GM18520 (cell line): Measurements from ENCODE around the gene EIF2B2.

Experiments used
- ATAC-seq: cut with Tn5 transposase; IDR thresholded peaks from one replicate; pipeline ENCODE4 v1.9.1; 2021; ENCODE audit not compliant: unreplicated experiment

Gene EIF2B2

DNA sequence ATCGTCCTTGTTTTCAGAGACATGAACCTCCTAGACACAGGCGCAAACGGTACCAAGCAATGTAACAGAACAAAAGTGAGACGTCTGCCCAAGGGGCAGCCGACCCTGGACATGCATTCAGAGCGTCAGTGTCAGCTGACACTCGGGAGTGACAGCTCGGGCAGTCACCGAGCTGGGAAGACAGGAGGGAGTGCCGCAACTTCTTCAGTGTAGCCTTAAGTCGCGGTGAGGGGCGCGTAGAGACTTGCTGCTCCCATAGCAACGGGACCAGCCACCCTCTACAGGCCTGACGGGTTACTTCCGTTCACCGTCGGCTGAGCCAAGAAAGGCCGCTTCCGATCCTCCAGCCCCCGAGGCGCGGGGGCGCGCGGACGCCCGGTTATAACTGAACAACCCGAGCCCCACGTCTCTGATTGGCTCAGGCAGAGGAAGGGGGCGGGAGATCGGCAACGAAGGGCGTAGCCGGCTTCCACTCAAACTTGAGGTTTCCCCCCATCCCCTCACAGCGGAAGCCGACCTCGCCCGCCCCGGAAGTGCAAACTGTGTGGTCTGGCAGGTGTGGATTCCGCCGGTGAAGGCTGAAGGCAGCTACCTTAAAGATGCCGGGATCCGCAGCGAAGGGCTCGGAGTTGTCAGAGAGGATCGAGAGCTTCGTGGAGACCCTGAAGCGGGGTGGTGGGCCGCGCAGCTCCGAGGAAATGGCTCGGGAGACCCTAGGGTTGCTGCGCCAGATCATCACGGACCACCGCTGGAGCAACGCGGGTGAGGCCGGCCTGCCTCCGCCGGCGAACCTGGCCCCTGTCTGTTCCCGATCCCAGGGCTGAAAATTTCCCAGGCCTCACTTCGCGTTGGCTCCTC lies at the start of gene EIF2B2:
Gene EIF2B2, plus strand, starts transcription at position 530 of the 858 bp plus-strand sequence. Its CDS starts 70 bp downstream, at position 600.
- ATAC-seq, result peak; percentile 98

DNA sequence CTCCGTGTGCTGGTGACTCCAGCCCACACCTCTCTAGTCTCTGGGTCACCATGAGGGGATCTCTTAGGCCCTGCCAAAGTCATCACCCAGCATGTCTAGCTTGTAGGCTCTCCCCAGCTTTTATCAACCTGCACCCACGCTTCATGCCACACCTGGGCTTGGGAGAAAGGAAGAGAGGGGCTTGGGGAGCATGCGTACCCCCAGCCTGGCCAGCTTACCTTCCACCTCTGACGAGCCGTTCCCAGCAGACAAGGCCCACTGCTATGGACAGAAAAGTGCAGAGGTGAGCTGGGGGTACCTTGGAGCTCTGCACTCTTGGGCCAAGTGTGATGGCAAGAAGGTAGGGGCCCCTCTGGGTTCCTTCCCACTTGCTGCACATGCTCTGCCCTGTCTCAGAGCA lies 49.0 kb upstream of the EIF2B2 start:
- ATAC-seq, result no peak

DNA sequence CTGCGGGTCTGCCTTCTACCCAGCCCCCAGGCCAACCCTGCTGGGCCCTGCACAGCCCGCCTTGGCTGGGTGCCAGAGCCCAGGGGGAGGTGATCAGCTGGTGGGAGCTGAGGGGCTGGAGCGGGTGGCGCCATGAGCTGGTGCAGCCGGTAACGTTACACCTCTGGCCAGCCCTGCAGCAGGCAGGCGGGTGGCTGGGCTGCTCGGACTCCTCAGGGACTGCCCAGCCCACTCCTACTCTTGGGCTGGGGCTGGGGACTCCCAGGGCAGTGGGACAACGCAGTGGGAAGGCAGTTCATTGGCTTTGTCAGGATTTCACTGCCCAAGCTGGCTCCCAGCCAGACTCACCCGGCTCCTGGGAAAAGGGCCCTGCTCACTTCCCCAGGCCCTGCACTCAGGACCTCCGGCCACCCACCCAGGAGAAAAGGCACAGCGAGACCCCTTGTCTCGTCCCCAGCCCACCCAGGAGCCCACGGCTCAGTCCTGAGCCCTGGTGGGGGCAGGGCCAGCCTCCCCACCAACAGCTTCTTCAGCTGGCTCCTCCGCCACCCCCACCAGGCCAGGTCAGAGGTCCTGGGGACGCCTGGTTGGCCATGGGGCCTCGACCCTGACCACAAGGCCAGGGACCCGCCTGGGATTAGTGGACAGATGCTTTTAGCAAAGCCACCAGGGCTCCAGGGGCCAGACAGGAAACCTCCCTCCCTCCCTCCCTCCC lies 48.3 kb upstream of the EIF2B2 start:
- no peak for ATAC-seq

DNA sequence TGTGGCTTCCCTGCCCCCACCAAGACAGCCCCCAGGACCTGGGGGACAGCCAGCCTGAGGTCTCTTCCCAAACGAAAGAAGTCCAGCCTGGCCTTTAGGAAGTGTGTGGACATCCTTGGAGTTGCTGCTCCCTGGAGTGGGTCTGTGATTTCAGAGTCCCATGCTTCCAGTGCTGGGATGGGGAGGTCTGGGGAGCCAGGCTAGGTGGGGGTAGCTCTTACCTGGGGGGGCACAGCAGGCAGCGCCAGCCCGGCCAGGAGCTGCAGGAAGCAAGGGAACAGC lies 47.8 kb upstream of the EIF2B2 start:
- no peak for ATAC-seq

DNA sequence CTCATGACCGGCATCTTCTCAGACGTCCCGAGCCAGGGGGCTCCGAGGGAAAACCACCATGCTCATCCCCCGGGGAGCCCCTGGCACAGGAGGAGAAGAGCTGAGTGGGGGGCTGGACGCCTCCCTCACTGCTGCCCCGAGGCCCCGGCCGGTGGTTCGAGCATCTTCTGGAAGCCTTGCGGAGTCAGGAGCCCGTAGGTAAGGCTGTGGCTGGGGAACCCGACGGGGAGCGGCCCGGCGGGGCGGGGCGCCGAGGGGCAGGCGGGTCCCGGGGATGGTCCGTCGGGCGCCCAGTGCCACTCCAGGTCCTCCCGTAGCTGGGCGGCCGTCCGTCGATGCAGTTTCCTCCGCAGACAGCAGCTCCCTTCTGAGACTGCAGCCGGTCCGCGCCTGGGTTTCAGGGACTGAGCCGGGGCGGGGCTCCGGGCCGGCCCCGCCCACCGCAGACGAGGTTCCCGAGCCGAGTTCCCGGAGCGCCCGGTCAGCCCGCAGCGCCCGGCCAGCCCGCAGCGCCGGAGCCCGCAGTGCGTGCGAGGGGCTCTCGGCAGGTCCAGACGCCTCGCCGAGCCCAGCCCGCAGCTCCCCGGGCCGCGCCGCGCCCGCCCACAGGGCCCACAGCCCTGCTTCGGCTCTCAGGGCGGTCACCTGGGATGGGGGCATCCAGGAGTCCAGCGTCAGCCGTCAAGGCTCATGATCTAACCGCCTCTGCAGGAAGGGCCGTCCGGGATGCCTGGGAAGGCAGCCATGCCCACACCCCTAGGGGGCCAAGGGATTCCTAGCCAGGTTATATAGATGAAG lies 47.3 kb upstream of the EIF2B2 start, which contains the start of gene PGF:
Gene PGF, minus strand, starts transcription at position 369 of the 798 bp plus-strand sequence. Its CDS starts 355 bp downstream, at position 14.
- no peak for ATAC-seq

DNA sequence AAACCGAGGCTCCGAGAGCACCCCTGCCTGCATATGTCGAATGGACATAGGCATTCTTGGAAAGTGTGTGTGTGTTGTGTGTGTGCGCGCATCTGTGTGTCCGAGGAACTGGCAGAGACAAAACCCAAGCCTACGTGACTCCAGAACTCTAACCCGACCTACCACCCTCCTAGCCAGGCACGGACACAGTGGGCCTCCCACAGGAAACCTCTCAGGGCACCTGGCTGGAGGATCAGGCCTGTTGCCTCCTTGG lies 46.8 kb upstream of the EIF2B2 start:
- no peak for ATAC-seq

DNA sequence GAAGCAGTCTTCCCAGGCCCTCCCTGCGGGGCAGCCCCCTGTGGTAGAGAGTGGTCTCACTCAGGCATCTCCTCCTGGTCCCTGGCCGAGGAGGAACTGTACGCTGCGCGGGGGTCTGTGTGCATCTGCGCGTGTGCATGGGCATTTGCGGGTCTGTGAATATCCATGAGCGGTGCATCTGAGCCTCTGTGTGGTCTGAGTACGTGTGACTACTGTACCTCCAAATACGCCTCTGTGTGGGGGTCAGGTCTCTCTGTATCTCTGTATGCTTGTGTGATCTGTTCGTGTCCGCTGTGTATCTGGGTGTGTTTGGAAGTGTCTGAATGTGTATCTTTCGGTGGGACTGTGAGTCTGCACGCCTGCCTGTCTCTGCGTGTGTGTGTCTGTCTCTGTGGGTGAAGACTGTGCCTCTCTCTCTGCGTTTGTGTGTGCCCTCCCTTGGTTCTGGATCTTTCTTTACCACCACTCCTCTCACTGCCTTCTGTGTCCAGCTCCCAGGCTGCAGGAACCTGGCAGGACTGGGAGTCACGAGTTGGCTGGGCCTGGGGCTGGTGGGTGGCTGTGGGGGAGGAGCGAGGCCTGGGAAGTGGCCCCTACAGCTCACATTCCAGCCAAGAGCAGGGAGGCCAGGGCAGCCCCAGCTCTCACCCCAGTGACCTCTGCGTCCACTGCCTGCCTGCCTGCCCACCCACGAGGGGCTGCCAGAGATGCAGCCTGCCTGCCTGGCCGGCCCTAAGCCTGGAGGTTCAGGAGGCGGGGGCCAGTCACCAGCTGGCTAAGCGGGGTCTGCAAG lies 46.2 kb upstream of the EIF2B2 start:
- ATAC-seq, result no peak

DNA sequence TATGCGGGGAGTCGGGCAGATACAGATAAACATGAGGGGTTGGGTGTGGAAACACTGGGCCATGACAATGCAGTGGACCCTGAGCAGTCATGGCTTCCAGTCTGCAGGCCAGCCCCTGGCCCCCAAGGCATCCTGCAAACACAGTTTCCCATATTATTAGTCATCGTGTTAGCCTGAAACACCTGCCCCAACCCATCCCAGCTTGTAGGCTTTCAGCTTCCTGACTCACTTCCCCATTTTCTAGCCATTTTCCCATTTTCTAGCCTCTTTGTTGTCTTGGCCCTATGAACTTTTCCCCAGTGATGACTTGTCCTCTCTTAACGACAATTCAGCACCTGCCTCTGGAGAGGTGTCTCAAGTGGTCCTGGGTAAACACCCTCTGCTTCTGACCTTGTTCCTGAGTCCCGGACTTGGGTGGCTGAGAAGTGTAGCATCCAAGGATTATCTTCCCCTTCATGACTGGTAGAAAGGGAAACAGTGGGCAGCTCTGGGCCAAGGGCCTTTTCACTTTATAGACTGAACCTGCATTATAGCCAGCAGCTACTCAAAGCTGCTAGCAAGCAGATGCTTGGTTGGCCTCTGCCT lies 43.0 kb upstream of the EIF2B2 start:
- no peak for ATAC-seq

DNA sequence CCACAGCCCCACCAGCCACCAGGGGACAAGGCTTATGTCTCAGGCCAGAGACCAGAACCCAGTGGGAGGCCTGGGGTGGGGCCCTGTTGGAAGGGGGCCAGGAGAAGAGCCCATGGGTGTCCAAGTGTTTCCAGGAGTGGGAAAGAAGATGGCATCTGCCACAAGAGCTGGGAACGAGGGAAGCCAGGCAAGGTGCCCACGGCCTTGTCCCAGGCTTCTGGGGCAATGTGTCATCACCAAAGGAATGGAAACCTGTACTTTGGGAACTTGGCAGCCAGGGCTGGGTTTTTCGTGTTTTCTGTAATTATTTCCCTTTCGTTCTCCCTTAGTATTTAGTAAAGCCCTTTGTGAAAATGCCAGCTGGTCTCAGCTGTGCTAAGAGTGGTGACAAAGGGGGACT lies 42.0 kb upstream of the EIF2B2 start:
- no peak for ATAC-seq

DNA sequence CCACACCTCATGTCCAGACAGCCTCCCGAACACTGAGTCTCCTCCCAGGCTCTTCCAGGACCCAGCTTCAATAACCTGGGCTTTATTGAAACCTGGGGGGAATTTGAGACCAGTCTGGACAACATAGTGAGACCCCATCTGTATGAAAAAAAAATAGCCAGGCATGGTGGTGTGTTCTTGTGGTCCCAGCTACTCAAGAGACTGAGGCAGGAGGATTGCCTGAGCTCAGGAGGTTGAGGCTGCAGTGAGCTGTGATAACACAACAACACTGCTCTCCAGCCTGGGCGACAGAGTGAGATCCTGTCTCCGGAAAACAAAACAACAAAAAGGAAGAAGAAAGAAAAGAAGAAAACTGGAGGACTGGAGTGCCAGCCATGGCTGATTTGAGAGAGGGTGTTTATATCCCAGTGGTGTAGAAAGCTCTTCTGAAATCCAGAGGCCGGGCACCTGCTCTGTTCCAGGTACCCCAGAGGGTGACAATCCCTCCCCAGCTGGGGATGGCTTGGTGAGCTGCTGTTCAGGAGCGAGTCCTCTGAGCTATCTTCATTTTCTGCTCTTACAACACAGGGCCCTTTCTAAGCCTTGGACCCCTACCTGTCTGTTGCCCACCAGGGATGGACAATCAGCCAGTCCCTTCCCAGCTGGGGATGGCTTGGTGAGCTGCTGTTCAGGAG lies 41.3 kb upstream of the EIF2B2 start:
- ATAC-seq, result no peak

DNA sequence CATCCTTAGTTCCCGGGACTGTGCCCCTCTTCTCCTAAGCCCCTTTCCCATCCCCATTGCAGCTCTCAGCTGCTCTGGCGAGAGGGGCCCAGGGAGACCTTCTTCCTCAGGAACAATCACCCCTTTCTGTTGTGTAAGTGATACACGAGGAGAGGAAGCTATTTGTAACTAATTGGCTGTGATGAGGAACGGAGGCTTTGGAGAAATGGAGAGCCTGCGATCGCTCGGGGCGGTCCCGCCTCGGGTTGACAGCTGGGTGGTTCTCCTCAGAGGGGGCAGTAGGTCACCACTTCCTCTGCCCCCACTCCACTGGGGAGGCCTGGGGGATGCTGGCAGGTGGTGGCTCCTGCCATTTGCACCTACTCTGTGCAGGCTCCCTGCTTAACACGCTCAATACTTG lies 40.7 kb upstream of the EIF2B2 start:
- ATAC-seq, result no peak

DNA sequence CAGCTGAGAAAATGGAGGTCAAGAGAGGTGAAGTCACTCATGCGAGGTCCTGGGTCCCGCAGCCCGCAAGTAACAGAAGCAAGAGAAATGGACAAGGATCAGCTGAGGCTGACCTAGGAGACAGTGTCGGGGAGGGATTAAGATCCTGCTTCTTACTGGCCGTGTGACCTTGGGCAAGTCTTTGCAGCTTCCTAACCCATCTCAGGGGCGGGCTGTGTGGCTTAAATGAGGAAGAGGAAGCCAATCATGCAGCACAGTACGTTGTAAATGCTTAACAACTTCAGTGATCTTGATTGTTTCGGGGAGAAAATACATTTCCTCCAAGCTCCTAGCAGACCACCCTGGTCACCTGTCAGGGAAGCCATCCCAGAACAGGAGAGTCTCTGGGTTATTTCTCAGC lies 40.2 kb upstream of the EIF2B2 start:
- ATAC-seq, result no peak

DNA sequence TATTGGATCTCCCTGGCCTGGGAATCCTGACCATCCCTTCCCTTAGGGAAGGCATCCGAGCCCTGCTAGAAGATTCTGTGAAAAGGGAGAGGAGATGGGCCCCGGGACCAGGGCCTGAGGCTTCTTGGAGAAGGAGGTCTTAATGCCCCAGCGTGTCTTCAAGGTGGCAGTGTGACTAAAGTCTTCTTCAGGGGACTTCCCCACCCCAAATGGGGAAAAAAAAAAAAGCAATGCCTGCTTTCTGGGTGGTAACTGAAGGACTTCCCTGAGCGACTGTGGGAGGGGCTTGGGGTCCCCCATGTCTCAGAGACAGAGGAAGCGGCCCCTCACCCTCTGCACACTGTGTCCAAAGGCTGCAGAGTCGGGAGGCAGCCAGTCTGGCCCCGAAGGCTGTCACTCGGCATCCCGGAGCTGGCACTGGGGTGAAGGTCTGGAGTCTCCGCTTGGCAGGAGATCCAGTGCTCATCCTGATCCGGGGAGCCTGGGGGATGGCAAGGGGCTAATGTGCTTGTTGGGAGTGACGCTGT lies 39.5 kb upstream of the EIF2B2 start:
- no peak for ATAC-seq

DNA sequence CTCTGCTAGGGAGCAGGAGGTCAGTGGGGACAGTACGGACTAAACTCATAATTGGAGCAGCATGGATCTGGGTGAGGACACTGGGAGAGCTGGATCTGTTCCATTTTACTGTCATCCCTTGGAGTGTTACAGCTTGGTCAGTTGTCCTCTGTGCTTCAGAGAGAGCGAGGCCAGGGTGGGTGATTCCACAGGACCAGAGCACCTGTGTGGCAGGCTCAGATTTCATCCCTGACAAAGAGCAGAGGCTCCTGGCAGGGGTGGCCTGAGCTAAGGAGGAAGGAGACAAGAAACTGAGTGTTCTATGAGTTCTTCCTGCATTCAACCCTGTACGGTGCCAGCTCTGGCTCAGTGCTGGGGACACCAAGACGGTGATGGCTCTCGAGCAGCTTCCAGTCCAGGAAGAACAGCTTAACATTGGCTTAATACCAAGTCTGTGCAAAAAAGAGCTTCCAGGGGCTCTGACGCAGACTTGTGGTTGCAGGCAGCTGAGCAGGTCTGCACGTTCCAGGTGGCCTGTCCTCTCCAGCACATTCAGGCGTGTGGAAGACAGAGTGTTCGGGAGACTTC lies 38.9 kb upstream of the EIF2B2 start:
- no peak for ATAC-seq

DNA sequence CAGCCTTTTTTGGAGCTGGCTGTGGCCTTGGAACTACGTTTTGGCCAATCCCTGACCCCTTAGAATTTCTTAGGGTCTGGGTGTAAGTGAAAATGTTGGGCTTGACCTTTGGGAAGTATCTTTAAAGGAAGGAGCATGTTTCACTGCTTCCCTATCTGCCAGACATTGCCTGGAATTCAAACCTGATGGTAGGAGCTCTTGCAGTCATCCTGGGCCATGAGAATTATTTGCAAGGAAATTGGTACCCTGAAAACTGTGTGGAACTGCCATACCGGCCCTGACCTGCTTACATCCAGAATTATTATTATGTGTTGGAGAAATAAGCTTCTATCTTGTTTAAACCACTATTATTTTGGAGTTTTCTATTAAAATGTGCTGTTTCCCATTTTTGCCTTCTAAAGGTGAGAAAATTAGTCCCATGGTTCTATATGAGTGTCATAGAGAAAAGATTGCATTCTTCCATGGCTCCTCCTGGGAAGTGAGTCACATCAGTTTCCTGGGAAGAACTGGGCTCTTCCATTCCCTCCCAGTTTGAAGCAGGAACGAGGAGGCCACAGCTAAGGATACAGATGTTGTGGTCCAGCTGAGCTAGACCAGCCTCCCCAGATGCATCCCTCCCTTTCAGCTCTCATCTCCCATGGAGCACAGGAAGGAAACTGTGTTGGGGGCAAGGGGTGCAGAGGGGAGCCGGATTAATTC lies 37.8 kb upstream of the EIF2B2 start:
- ATAC-seq, result no peak

DNA sequence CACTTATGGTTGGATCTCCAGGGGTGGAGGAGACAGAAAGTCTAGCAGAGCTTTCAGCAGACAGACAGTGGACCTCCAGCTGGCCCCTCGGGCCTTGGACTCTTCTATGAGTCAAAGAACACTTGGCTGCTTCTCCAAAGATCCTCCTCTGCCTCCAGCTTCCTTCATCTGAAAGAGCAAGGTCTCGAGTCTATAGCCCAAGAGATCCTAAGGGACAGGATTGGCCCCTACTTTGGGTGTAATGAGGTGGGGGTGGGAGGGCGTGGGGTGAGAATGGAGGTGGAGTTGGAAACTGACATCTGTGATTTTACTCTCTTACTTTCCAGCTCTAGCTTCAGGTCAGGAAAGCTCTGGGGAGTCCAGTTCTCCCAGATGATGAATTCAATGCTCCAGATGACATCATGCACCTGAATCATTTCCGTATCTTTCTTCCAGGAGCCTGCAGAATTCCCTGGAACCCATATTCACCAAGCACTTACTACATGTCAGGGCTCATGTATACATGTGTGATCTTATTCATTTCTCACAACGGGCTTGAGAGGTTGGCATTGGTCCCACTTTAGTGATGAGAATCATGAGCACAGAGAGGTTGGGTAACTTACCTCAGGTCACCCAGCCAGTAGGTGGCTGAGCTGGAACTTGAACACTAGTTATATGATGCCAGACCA lies 37.1 kb upstream of the EIF2B2 start:
- no peak for ATAC-seq

DNA sequence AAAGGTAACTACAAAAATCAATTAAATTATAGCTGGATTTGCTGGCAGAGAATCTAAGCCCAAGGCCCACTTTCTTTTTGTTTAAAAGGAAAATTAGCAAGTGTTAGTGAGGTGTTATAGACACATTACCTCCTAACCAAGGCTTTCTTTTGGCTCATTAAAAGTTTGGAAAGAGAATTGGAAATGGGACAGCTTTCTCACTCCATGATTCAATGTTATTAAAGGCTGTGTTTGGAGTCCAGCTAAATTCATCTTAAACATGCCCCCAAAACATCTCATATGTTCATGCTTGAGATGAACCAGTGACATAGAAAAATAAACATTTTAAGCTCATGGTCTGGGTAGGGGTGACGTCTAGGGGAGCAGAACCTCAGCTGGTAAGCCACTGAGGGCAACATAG lies 33.9 kb upstream of the EIF2B2 start:
- ATAC-seq, result no peak

DNA sequence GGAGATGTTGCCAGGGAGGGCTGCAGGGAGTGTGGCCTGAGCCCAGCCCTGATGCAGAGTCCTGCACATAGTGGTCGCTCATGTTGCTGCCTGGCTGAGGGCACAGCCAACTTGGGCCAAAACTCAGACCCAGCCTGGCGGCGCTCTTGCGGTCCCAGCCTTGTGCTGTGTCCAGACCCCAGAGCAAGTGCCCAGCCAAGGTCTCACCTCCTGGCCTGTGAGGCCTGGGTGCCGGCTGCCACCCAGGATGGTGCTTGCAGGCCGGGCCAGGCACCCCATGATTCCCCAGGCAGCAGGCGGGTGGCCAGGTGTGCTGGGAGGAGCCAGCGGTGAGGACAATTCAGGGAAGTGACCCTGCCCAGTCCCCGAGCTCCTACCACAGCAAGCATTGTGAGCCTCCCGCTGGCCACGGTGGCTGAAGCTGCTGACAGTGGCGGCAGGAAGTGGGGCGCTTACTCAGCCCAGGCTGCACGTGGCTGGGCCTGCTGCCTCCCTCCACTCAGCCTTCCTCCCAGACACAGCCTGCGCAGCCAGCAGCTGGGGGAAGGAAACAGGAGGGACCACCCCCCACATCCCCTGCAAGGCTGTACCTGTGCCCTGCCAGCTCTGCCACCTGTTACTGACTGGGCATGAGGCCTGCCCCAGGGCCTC lies 29.6 kb upstream of the EIF2B2 start:
- no peak for ATAC-seq
